ENCODE results near the gene BIRC6.

- TF ChIP-seq CTCF (IDR thresholded peaks at IDR 0.05) (no peak), POLR2A (IDR thresholded peaks at IDR 0.05; ENCODE audit: low read length) (no peak), USF2 (IDR thresholded peaks at IDR 0.05) (no peak), SREBF2 (IDR thresholded peaks at IDR 0.05) (no peak), HOXB13 (CRISPR knock-in tag; IDR thresholded peaks at IDR 0.05; ENCODE audit: low read depth) (no peak), RCOR1 (IDR thresholded peaks at IDR 0.05; ENCODE audit: low read depth, low read length) (no peak), EHMT2 (IDR thresholded peaks at IDR 0.05; ENCODE audit: low read depth) (no peak), FOXS1 (CRISPR knock-in tag; IDR thresholded peaks at IDR 0.05) (no peak), HOXA7 (CRISPR knock-in tag; IDR thresholded peaks at IDR 0.05) (no peak), MAFK (IDR thresholded peaks at IDR 0.05; ENCODE audit: partially characterized antibody) (no peak), ZNF302 (CRISPR knock-in tag; IDR thresholded peaks at IDR 0.05) (no peak), PBX3 (IDR thresholded peaks at IDR 0.05) (no peak), ESRRA (IDR thresholded peaks at IDR 0.05; ENCODE audit: borderline replicate concordance, low read length) (no peak), NR3C1 (IDR thresholded peaks at IDR 0.05) (no peak)
Measured at GRCh38 chr2:32611366-32611765, 254.5 kb downstream of the BIRC6 start.
